Measurements from ENCODE around the gene SAMD1.

DNA sequence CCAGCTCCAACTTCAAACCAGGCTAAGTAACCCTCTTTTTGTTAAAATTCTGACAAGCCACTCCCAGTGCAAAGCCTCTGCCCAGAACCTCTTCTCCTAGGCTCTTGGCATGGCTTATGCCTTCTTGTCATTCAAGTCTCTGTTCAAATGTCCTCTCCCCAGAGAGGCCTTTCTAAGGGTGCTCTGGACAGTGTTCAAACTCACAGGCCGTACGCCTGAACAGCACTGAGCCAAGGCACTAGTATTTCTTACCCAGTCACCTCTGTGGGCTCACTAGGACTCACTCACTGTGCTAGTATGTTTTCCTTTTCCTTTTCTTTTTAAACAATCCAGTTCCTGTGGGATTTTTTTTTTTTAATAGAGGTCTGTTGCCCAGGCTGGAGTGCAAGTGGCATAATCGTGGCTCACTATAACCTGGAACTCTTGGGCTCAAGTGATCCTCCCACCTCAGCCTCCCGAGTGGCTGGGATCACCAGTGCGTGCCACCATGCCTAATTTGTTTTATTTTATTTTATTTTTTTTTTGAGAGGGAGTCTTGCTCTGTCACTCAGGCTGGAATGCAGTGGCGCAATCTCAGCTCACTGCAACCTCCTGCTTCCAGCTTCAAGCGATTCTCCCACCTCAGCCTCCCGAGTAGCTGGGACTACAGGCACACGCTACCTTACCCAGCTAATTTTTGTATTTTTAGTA, 48.2 kb upstream of the SAMD1 start:
- no peak for TF ChIP-seq CHD2 (IDR thresholded peaks at IDR 0.05; ENCODE audit: low read length)
- TF ChIP-seq, protein P1, sequence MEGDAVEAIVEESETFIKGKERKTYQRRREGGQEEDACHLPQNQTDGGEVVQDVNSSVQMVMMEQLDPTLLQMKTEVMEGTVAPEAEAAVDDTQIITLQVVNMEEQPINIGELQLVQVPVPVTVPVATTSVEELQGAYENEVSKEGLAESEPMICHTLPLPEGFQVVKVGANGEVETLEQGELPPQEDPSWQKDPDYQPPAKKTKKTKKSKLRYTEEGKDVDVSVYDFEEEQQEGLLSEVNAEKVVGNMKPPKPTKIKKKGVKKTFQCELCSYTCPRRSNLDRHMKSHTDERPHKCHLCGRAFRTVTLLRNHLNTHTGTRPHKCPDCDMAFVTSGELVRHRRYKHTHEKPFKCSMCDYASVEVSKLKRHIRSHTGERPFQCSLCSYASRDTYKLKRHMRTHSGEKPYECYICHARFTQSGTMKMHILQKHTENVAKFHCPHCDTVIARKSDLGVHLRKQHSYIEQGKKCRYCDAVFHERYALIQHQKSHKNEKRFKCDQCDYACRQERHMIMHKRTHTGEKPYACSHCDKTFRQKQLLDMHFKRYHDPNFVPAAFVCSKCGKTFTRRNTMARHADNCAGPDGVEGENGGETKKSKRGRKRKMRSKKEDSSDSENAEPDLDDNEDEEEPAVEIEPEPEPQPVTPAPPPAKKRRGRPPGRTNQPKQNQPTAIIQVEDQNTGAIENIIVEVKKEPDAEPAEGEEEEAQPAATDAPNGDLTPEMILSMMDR (IDR thresholded peaks at IDR 0.05; ENCODE audit: control extremely low read depth in 1 of 3, insufficient read depth in 1 of 3, low read depth in 1 of 3, low read length in 3 of 3), result no peak
- TF ChIP-seq SUZ12 (IDR thresholded peaks at IDR 0.05; ENCODE audit: low read length), result no peak
- no peak for TF ChIP-seq SAP30 (IDR thresholded peaks at IDR 0.05; ENCODE audit: insufficient read depth, insufficient replicate concordance, low read length)
- TF ChIP-seq EP300 (IDR thresholded peaks at IDR 0.05; ENCODE audit: borderline replicate concordance in 1 of 2, low read depth in 2 of 2, low read length in 2 of 2), result no peak
